Activated effector memory CD4-positive, alpha-beta T cell treated with Interleukin-2 at 50 U/mL for 16 hours (primary cell): ENCODE data around the gene PCDHB1.

Experiments
- DNase-seq: peaks from one replicate; pipeline ENCODE4 v3.0.0-alpha.2; 2020

Gene PCDHB1

GRCh38 chr5:141050622-141051520, at the start of gene PCDHB1:
Gene PCDHB1 (plus strand): TSS chr5:141051374. CDS start chr5:141051471, 97 bp downstream.
- no peak for DNase-seq

GRCh38 chr5:141001446-141001843, 49.7 kb upstream of the PCDHB1 start:
- no peak for DNase-seq

GRCh38 chr5:141001844-141002604, 49.1 kb upstream of the PCDHB1 start:
- DNase-seq, result no peak

GRCh38 chr5:141002605-141002965, 48.6 kb upstream of the PCDHB1 start:
- no peak for DNase-seq

- no peak for DNase-seq
These were observed 48.1 kb upstream of the PCDHB1 start for GRCh38 chr5:141003031-141003430.

GRCh38 chr5:141003791-141004611, 47.2 kb upstream of the PCDHB1 start:
- DNase-seq, result no peak

- DNase-seq, result no peak
These were observed 43.4 kb upstream of the PCDHB1 start for GRCh38 chr5:141007791-141008190.

GRCh38 chr5:141010047-141010793, 41.0 kb upstream of the PCDHB1 start:
- no peak for DNase-seq

- no peak for DNase-seq
These were observed 33.2 kb upstream of the PCDHB1 start for GRCh38 chr5:141017943-141018342.

- no peak for DNase-seq
These were observed 28.8 kb upstream of the PCDHB1 start for GRCh38 chr5:141022384-141022783.

- no peak for DNase-seq
These were observed 20.2 kb upstream of the PCDHB1 start for GRCh38 chr5:141031006-141031405.

GRCh38 chr5:141032626-141033025, 18.5 kb upstream of the PCDHB1 start:
- no peak for DNase-seq

GRCh38 chr5:141039061-141039460, 12.1 kb upstream of the PCDHB1 start:
- DNase-seq, result no peak

- no peak for DNase-seq
These were observed 11.7 kb upstream of the PCDHB1 start for GRCh38 chr5:141039517-141039916.

- DNase-seq, result no peak
These were observed 10.9 kb upstream of the PCDHB1 start for GRCh38 chr5:141040093-141040770.

- peak; percentile 31 for DNase-seq
These were observed 10.3 kb upstream of the PCDHB1 start for GRCh38 chr5:141040771-141041426.

- DNase-seq, result no peak
These were observed 9.8 kb upstream of the PCDHB1 start for GRCh38 chr5:141041427-141041785.

- DNase-seq, result no peak
These were observed 8.6 kb upstream of the PCDHB1 start for GRCh38 chr5:141042555-141042954.

GRCh38 chr5:141051521-141051866, 320 bp downstream of the PCDHB1 start:
- DNase-seq, result no peak

- no peak for DNase-seq
These were observed 26.7 kb downstream of the PCDHB1 start for GRCh38 chr5:141077826-141078225.

GRCh38 chr5:141082228-141082627, 31.1 kb downstream of the PCDHB1 start:
- DNase-seq, result no peak
